DMS53 (cell line): Measurements from ENCODE around the gene NCOA1.
"Not testable (repeated sequence)": the region's sequence is repeated elsewhere in the genome, so short reads cannot be mapped to it uniquely, and the experiment has no call there.

Experiments
- DNase-seq: peaks from one replicate; lab custom pipeline; 2025; lab: John Stamatoyannopoulos, UW

NCOA1 gene

GRCh38 chr2:24490690-24491541 lies at the start of gene NCOA1:
Gene NCOA1, plus strand, starts transcription at chr2:24491254. Its CDS starts 167,424 bp downstream, at chr2:24658678.
- peak; percentile 90 for DNase-seq

- DNase-seq = no peak
Measured at GRCh38 chr2:24448797-24449196, 42.3 kb upstream of the NCOA1 start.

- DNase-seq = no peak
Measured at GRCh38 chr2:24449344-24449743, 41.7 kb upstream of the NCOA1 start.

- no peak for DNase-seq
Measured at GRCh38 chr2:24451805-24452501, 39.1 kb upstream of the NCOA1 start.

- DNase-seq = no peak
Measured at GRCh38 chr2:24452502-24452885, 38.6 kb upstream of the NCOA1 start.

DNA sequence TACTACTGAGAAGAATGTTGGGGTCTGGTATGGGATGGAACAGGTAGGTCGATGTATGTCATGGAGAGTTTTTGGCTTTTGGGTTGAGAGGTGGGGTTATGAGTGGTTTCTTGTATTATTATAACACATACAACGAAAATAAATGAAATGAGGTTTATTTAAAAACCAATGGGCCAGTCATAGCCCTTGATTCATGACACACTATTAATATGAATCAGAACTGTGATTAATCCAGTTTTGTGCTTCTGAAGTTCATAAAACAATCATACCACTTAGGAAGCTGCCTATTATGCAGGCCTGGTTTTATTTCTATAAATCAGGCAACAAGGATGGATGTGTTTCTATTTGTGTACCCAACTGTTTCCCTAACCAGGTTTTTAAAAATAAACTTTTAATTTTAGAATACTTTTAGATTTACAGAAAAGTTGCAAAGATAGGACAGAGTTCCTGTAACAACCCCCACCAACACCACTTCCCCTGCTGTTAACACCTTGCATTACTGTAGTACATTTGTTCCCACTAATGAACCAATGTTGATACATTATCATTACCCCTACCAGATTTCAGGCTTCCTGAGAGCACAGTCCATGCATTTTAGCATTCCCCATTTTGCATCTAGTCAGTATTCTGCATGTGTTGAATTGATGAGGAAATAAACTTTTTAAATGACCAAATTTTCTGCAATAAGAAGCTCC lies 37.5 kb upstream of the NCOA1 start:
- no peak for DNase-seq

GRCh38 chr2:24454294-24454693 lies 36.8 kb upstream of the NCOA1 start:
- DNase-seq = no peak

- DNase-seq = peak; percentile 40
Measured at GRCh38 chr2:24456599-24457556, 34.2 kb upstream of the NCOA1 start.

DNA sequence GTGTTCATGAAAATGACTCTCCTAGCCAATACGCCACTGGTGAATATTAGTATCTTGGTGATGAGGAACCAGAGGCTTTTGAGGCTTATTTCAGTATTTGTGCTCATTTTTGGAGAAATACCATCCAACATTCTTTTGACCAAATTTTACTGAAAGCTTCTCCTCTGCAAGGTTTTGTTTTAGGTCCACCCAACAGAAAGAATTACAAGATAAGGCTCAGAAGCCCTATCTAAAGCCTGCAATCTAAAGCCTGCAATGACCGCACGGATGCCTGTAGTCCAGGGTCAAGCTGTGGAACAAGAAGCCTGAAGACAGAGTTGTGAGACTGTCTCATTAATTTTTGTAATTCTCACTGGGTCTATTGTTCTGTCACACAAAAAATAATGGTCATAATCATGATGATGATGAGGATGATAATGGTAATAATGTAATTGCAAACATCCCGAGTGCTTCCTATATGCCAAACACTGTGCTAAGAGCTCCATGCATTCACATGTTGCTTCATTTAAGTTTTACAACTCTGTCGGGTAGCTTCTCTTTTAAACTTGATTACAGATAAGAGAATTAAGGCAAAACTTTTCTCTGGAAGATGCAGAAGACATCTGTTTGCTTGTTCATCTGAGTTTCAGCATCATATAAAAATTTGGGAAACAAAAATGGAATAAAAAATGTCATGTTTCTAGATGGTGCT lies 33.2 kb upstream of the NCOA1 start:
- DNase-seq = no peak

DNA sequence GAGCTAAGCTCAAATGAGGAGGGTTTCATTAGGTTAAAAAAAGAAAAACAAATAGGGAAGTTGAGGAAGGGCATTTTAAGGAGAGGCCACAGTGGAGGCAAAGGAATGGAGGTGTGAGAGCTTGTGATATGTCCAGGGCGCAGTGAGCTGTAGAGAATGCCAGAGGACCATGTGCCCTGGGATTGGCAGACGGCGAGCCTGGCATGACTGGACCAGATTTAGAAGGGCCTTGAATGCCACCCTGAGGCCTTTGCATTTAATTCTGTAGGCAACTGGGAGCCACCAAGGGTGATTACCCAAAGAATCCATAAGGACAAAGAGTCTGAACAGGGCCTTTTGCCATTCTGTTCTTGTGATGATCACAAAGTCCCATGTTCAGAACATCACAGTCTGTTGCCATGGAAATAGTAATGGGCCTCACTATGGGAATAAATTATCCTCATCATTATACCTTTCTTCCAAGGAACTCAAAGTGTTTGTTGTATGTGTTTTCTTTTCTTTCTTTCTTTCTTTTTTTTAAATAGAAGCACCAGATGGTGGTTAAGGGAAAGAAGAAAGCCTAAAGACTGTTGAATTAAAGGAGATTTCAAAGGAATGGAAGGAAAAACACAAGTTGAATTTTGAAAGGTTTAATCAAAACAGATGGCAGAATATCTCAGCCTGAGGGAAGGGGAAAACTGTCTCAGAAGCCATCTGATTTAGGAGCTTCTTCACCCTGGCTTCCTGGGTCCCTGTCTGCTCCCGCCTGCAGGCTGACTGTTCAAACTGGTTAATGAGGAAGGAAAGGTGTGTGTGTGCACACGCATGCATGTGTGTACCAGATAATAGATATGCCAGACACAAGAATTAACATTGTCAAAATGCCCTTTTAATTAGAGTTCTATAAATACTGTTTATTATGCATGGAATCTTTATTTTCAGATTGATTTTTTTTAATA lies 31.6 kb upstream of the NCOA1 start:
- no peak for DNase-seq

GRCh38 chr2:24461685-24462084 lies 29.4 kb upstream of the NCOA1 start:
- no peak for DNase-seq

DNA sequence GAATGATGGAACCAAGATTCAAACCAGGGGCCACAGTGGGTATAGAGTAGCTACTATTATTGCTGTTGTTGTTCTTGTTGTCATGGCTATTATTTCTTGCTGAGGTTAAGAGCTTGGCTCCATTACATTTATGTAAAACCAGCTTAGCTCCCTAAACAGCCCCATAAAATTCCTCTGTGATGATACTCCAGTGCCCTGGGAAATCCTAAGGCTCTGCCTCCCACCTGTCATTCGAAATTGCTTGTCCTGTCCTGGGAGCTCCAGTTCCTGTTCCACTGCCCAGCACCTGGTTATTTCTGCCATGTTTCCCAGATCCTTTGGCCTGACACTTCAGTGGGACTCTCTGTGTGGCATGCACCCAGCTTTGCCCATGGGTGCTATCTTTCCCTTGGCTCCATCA lies 27.8 kb upstream of the NCOA1 start:
- DNase-seq = no peak

- DNase-seq = peak; percentile 18
Measured at GRCh38 chr2:24466871-24467870, 23.9 kb upstream of the NCOA1 start.

DNA sequence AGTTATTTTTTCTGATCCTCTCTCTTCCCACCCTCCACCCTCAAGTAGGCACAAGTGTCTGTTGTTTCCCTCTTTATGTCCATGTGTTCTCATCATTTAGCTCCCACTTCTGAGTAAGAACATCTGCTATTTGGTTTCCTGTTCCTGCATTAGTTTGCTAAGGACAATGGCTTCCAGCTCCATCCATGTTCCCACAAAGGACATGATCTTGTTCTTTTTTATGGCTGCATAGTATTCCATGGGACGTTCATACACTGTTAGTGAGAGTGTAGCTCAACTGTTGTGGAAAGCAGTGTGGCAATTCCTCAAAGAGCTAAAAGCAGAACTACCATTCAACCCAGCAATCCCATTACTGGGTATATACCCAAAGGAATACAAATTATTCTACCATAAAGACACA lies 22.6 kb upstream of the NCOA1 start:
- DNase-seq = not testable (repeated sequence)

- DNase-seq = no peak
Measured at GRCh38 chr2:24469148-24469650, 21.9 kb upstream of the NCOA1 start.

GRCh38 chr2:24471662-24472061 lies 19.4 kb upstream of the NCOA1 start:
- DNase-seq = peak; percentile 35

DNA sequence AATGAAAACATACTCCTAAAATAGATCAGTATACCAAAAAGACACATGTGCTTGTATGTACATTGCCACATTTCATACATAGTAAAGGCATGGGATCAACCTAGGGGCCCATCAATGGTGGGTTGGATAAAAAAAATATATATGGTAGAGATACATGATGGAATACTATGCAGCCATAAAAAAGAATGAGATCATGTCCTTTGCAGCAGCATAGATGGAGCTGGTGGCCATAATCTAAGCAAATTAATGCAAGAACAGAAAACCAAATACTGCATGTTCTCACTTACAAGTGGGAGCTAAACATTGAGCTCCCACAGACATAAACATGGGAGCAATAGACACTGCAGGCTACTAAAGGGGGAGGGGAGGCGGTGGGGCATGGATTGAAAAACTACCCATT lies 18.6 kb upstream of the NCOA1 start:
- no peak for DNase-seq

GRCh38 chr2:24473626-24474025 lies 17.4 kb upstream of the NCOA1 start:
- DNase-seq = no peak
